ENCODE measurements around the gene ATP5PB. TPM values are rescaled to one million over a fixed set of nuclear protein-coding genes. Genes with fewer than 3 reads are reported as not detected.
A peak's percentile ranks its signal among the peaks of the same experiment; 100 is the strongest.

The ATP5PB gene
- total RNA-seq, 2 donors from 2014 or later, result 92.1 to 99.9 TPM

GRCh38 chr1:111486431-111486830 lies 37.2 kb downstream of the ATP5PB start:
- Histone ChIP-seq H3K27me3 (replicated peaks; ENCODE audit: insufficient read depth) (no peaks in the 10 kb centered on the region), H3K4me3 (no peak overlapping the region), H3K9me3 (no peaks in the 10 kb centered on the region), H3K36me3 (no peaks in the 10 kb centered on the region), H3K4me1 (ENCODE audit: control insufficient read depth in 1 of 2, low read depth in 2 of 2) (no peaks in the 10 kb centered on the region), H3K27ac (no peak overlapping the region)
- no peak for ATAC-seq (ENCODE audit: insufficient number of reproducible peaks, low FRiP score, low read depth)
- no peak for DNase-seq (ENCODE audit: low spot score)
- no peak for TF ChIP-seq CTCF (IDR thresholded peaks at IDR 0.05)

- no peak for TF ChIP-seq CTCF (IDR thresholded peaks at IDR 0.05)
- H3K27me3 ChIP-seq (replicated peaks; ENCODE audit: insufficient read depth), result no peaks in the 10 kb centered on the region
- H3K4me3 ChIP-seq, result no peak overlapping the region
- H3K4me1 ChIP-seq (ENCODE audit: control insufficient read depth in 1 of 2, low read depth in 2 of 2), result no peaks in the 10 kb centered on the region
- H3K9me3 ChIP-seq, result no peaks in the 10 kb centered on the region
- ATAC-seq (ENCODE audit: insufficient number of reproducible peaks, low FRiP score, low read depth) (no peak), DNase-seq (ENCODE audit: low spot score) (no peak)
- no peaks in the 10 kb centered on the region for H3K36me3 ChIP-seq
- no peak overlapping the region for H3K27ac ChIP-seq
Measured at GRCh38 chr1:111487133-111487532, 37.9 kb downstream of the ATP5PB start.

GRCh38 chr1:111488669-111489068 lies 39.4 kb downstream of the ATP5PB start:
- ATAC-seq (ENCODE audit: insufficient number of reproducible peaks, low FRiP score, low read depth), result no peak
- Histone ChIP-seq H3K36me3 (no peaks in the 10 kb centered on the region), H3K4me1 (ENCODE audit: control insufficient read depth in 1 of 2, low read depth in 2 of 2) (no peaks in the 10 kb centered on the region), H3K9me3 (no peaks in the 10 kb centered on the region), H3K27ac (peak overlapping the region in 1 of 2 donors; percentile 11), H3K27me3 (replicated peaks; ENCODE audit: insufficient read depth) (no peaks in the 10 kb centered on the region), H3K4me3 (no peak overlapping the region)
- no peak for TF ChIP-seq CTCF (IDR thresholded peaks at IDR 0.05)
- no peak for DNase-seq (ENCODE audit: low spot score)

- no peak for TF ChIP-seq CTCF (IDR thresholded peaks at IDR 0.05)
- no peaks in the 10 kb centered on the region for H3K36me3 ChIP-seq
- H3K27ac ChIP-seq, result peak overlapping the region in 1 of 2 donors; percentile 43
- ATAC-seq (ENCODE audit: insufficient number of reproducible peaks, low FRiP score, low read depth) (no peak), DNase-seq (ENCODE audit: low spot score) (no peak)
- no peaks in the 10 kb centered on the region for H3K9me3 ChIP-seq
- H3K4me3 ChIP-seq, result no peak overlapping the region
- H3K27me3 ChIP-seq (replicated peaks; ENCODE audit: insufficient read depth), result no peaks in the 10 kb centered on the region
- H3K4me1 ChIP-seq (ENCODE audit: control insufficient read depth in 1 of 2, low read depth in 2 of 2), result no peaks in the 10 kb centered on the region
Measured at GRCh38 chr1:111489604-111490003, 40.3 kb downstream of the ATP5PB start.

GRCh38 chr1:111490220-111490619 lies 41.0 kb downstream of the ATP5PB start:
- H3K27me3 ChIP-seq (replicated peaks; ENCODE audit: insufficient read depth), result no peaks in the 10 kb centered on the region
- ATAC-seq (ENCODE audit: insufficient number of reproducible peaks, low FRiP score, low read depth) (no peak), DNase-seq (ENCODE audit: low spot score) (no peak)
- no peaks in the 10 kb centered on the region for H3K9me3 ChIP-seq
- H3K4me3 ChIP-seq, result no peak overlapping the region
- H3K4me1 ChIP-seq (ENCODE audit: control insufficient read depth in 1 of 2, low read depth in 2 of 2), result no peaks in the 10 kb centered on the region
- H3K36me3 ChIP-seq, result no peaks in the 10 kb centered on the region
- peak overlapping the region in 1 of 2 donors; percentile 43 for H3K27ac ChIP-seq
- no peak for TF ChIP-seq CTCF (IDR thresholded peaks at IDR 0.05)
